Erythroblast (primary cell): ENCODE measurements around the gene PTPRD.

Source experiments
- GATA1 ChIP-seq: IDR thresholded peaks from 2 replicates; pipeline ENCODE4 v1.6.1; 2011; ENCODE audit warnings: low read depth, mild to moderate bottlenecking, control low read depth, low read length, moderate library complexity
- POLR2A ChIP-seq: IDR thresholded peaks from 2 replicates; pipeline ENCODE4 v1.6.1; 2011; ENCODE audit warnings: mild to moderate bottlenecking, low read length

- no peak for TF ChIP-seq POLR2A
- TF ChIP-seq GATA1 = no peak
These were observed 1777.5 kb downstream of the PTPRD start for GRCh38 chr9:8835291-8835690.
